GM19025 (cell line): Measurements from ENCODE around the gene PDE8A.

Experiments
- ATAC-seq: cut with Tn5 transposase; IDR thresholded peaks from one replicate; pipeline ENCODE4 v1.9.1; 2021; ENCODE audit warnings: mild to moderate bottlenecking, low read depth, moderate library complexity; ENCODE audit not compliant: unreplicated experiment

The PDE8A gene

GRCh38 chr15:85029221-85029620 lies 47.6 kb downstream of the PDE8A start:
- ATAC-seq: no peak

DNA sequence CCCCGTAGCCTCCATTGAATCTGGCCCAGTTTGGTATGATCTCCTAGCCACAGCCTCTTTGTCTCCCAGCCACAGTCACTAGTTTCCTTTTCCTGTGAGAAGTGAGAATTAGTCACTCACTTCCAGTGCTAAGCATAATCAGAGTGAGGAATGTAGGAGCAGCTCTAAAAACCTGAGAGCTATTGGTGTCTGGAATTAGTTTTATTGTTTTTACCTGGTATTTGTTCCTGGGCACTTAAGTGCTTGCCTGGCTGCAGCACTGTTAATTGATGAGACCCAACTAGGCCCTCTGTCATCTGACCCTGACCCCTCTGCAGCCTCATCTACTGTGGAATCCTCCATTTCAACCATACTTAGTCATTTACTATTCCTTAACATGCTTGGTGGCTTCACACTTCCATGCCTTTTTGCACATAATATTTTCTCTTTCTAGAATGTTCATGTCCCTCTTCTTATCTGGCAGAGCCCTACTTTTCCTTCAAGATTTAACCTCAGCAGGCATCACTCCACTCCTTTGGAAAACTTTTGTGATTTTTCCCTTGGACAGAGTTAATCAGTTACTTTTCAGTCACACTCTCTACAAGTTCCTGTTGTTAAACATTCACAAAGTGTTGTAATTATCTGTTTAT lies 48.8 kb downstream of the PDE8A start:
- no peak for ATAC-seq

GRCh38 chr15:85031086-85031943 lies 49.7 kb downstream of the PDE8A start:
- ATAC-seq: no peak

DNA sequence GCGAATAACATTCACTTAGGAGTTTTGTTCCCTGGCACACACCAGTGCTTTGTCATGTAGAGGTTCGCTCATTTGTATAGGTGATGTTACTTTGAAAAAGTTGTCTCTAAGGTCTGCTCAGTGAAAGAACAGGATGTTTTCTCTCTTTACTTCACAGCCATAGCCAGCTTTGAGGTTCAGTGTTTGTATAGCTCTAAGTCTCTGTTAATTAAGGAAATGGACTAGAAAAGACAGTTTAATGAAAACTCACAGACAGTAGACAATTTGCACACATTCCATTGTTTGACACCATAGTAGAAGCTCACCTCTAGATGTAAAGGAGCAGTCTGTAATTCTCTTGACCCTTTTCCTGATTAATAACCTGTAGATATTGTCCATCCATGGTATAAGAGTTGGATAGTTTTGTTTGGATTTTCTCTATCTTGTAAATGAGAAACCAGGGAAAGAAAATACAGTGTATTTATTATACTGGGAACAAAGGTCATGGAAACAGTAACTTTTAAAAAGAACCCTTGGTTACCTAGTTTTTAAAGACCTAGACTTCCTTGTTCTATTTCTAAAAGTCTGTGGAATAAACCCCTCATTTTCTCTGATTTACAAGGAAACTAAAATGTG lies 50.4 kb downstream of the PDE8A start:
- no peak for ATAC-seq

- no peak for ATAC-seq
Measured at GRCh38 chr15:85033148-85033547, 51.5 kb downstream of the PDE8A start.

- no peak for ATAC-seq
Measured at GRCh38 chr15:85034276-85034675, 52.6 kb downstream of the PDE8A start.

- ATAC-seq: no peak
Measured at GRCh38 chr15:85035980-85036379, 54.3 kb downstream of the PDE8A start.

GRCh38 chr15:85036716-85037115 lies 55.1 kb downstream of the PDE8A start:
- ATAC-seq: no peak

DNA sequence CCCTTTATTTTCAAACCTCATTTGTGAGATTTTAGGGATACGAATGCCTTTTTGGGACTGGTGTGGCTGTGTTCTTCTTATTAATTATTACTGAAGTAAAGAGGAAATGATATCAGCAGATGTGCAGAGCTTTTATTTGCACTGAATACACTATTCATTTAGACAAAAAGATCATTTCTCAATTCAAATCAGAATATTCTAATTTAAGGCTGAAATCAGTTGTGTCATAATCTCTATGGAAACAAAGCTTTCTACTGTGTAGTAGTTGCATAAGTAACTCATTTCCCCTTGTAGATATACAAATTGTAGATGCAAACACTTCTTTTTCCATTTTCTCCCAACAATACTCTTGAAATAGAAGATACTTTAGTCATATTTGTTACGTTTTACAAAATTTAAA lies 56.0 kb downstream of the PDE8A start:
- no peak for ATAC-seq

GRCh38 chr15:85041230-85041629 lies 59.6 kb downstream of the PDE8A start:
- ATAC-seq: no peak

DNA sequence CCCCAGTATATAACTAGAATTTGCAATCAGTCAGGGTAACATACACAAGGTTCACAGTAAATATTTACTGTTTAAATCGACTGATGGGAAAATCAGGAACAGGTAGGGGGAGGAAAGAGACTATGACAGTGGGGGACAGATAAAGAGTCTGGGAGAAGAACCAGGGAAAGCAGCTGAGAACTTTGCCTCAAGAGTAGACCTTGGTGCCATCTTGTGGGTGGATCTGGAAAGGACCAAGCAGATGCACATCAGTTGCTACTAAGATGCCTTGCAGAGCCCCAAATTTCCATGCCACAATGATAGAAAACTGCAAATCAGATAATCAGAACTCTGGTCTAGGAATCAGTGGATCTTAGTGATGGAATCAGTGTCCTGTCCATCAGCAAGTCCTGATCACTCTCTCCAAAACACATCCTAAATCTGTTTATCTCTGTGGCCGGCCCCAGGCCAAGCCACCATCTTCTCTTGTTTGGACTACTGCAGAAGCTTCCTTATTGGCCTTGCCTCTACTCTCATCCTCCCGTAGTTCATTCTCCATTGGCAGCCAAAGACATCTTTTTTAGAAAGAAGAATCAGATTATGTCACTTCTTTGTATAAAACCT lies 62.7 kb downstream of the PDE8A start:
- ATAC-seq: no peak

DNA sequence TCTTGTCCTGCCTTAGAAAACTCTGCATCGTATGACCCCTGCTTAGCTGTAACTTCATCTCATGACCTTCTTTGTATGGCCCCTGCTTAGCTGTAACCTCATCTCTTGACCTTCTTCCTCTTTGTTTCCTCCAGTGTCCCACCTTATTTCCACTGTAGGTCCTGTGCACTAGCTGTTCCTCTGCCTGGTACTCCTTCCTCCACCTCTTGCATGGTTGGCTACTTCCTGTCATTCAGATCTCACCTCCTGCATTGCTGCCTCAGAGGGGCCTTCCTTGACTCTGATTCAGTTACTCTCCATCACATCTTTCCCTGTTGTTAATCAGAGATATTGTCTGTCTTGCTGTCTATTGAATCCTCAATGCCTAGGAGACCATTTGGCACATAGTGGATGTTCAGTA lies 63.2 kb downstream of the PDE8A start:
- ATAC-seq: no peak

DNA sequence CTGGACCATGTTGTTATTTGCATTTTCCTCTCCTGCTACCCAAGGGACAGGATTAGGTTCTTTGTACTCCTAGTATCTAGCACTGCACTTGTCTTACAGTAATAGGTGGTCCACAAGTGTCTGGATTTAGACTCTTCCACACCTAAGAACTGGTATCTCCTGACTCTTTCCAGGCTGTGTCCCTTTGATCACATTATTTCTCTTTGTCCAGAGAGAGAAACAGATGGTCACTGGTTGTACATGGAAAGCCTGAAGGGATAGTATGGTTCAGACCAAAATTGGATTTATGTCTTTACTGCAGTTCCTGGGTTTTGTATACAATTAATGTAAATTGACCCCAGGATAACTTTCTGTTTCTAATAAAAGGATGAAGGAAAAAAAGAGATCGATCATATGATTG lies 64.0 kb downstream of the PDE8A start:
- ATAC-seq: no peak

- ATAC-seq: no peak
Measured at GRCh38 chr15:85047271-85047948, 65.8 kb downstream of the PDE8A start.

DNA sequence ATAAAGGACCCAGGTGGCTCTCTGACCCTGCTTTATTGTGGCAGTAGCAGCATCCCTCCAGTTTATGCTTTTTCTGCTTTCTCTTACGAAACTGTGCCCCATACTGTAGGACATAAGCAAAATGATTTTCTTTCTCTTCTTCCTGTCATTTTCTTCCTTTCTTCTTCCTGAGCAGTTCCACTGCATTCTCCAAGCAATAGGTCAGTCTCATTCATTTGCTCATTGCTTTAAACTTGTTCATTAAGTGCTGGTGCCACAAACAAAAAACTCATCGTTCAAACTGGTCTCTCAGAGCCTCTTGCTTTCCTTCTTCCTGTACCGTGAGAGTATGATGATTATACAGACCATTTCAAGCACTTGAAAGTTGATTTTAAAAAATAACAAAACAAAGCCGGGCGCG lies 66.8 kb downstream of the PDE8A start:
- no peak for ATAC-seq

DNA sequence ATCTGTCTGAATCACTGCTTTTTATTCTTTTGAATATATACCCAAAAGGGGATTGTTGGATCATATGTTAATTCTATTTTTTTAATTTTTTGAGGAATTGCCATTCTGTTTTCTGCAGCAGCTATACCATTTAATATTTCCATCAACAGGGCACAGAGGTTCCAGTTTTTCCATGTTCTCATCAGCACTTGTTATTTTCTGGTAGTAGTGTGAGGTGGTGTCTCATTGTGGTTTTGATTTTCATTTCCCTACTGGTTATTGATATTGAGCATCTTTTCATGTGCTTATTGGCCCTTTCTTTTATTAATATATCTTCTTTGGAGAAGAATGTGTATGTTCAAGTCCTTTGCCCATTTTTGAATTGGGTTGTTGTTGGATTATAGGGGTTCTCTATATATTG lies 68.1 kb downstream of the PDE8A start:
- ATAC-seq: no peak

GRCh38 chr15:85059734-85060133 lies 78.1 kb downstream of the PDE8A start:
- no peak for ATAC-seq

DNA sequence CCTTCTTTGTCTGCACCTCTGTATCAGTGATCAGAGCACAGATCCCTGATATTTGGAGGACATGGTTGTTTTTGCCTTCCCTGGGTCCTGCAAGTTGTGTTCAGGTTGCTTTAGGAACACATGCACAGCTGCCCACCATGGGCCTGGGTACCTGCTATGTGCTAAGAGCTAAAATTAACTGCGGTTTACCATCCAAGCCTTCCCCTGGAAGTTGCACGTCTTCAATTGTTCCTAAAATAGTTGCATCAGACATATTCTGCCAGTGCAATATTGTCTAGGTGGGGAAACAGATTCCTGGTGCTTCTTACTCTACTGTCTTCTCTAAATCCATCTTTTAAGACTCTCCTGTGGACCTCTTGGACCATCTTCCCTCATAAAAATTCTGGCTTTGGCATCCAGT lies 80.9 kb downstream of the PDE8A start:
- ATAC-seq: no peak

DNA sequence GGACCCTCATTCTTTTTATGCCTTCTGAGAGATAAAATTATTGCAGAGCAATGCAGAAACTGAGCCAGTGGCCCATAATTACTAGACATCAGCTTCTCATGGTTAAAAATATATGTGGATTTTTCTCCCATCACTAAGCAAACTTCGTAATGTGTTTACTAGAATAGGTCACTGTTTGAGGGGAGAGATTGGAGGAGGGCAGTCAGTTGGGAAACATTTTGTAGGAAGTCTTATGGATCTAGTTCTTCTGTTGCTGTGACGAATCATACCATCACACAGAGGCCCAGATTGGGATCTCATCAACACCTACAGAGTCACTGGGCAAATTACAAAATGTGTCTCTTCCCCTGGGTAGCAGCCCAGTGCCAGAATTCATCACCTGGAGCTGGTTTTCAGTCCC lies 81.4 kb downstream of the PDE8A start:
- ATAC-seq: no peak

DNA sequence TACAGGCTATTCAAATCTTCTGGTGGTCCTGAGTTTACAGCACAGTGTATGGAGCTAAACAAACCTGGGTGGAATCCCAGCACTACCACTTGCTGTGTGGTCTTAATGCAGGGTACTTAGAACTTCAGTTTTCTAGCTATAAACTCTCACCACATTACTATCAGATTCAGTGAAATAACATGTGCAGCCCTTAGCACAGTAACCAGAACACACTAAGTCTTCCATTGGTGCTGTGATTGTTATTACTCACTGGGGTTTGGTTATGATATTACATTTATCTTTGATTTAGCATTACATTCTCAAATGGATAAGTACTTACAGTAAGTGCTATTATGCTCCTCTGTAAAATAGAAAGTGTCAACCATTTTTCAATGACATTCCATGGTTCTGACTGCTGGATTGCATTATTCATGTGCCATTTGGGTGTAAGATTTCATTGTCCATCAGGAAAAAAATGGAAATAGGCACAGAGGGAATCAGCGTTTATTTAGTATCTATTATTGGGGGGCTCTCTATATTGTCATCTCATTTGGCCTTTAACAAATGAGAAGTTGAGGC lies 81.9 kb downstream of the PDE8A start:
- ATAC-seq: no peak
